ENCODE results near the gene SLC7A10.

Gene SLC7A10

DNA sequence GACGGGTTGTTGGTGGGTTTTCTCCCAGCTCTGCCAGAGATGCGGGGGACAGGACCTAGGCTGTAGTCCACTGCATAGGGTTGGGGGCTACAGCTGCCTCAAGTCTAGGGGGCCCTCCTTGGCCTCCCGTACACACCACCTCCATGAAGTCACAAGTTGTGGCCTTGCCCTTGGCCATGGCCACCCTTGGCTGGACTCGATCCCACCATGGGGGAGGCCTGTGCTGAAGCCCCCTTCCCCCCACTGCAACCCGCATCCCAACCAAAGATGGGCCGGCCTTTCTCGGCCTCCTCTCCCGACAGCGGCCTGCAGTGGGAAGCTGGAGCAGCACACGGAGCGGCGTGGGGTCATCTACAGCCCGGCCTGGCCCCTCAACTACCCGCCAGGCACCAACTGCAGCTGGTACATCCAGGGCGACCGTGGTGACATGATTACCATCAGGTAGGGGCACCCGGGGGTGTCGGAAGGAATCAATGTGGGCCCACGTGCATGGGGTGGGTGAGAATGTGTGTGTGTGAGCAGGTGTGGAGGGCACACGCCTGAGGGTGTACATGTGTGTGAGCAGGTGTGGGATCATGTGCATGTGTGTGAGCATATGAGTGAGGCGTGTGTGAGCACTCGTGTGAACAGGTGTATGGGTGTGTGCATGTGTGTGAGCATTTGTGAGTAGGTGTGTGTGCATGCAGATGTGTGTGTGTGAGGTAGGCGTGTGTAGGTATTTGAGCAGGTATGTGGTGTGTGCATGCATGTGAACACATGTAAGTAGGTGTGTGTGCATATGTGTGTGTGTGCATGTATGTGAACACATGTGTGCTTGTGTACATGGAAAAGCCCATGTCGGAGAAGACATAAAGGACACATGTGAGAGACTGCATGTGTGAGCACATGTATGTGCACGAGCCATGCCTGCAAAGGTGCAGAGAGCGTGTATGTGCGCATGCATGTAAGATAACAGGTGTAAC lies 22.8 kb downstream of the SLC7A10 start:
- DNase-seq (ENCODE audit: extremely low read depth, low read depth), result no peak
- H3K4me3 ChIP-seq (replicated peaks; ENCODE audit: low read depth, low read length), result no peak overlapping the region
- TF ChIP-seq, protein P1, sequence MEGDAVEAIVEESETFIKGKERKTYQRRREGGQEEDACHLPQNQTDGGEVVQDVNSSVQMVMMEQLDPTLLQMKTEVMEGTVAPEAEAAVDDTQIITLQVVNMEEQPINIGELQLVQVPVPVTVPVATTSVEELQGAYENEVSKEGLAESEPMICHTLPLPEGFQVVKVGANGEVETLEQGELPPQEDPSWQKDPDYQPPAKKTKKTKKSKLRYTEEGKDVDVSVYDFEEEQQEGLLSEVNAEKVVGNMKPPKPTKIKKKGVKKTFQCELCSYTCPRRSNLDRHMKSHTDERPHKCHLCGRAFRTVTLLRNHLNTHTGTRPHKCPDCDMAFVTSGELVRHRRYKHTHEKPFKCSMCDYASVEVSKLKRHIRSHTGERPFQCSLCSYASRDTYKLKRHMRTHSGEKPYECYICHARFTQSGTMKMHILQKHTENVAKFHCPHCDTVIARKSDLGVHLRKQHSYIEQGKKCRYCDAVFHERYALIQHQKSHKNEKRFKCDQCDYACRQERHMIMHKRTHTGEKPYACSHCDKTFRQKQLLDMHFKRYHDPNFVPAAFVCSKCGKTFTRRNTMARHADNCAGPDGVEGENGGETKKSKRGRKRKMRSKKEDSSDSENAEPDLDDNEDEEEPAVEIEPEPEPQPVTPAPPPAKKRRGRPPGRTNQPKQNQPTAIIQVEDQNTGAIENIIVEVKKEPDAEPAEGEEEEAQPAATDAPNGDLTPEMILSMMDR (IDR thresholded peaks at IDR 0.05; ENCODE audit: low read depth, low read length, missing control alignments), result no peak

DNA sequence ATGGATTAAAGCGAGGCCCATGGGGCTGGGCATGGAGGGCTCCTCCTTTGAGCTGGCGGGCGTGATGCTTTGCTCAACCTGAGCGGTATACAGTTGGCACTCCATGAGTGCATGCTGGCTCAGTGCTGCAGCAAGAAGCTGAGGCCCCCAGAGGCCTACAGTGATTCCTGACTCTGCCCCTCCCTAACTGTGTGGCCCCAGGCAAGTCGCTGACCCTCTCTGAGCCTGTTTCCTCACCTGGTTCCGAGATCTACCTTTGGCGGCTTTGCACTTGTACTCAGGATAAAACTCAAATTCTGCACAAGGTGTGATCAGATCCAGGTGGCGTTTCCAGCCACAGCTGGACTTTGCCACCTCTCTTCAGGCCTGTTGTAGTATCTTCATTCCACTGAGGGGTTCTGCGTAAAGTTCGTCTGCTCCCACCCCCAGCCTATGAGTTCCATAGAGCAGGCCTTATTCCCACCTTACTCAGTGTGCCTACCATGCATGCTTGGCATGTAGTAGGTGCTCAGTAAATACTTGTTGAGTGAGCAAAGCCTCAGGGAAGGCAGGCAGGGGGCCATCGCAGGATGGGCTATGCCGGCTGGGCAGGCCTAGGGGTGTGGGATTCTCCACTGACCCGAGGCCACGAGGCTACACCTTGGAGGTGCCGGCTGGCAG lies 23.6 kb downstream of the SLC7A10 start:
- TF ChIP-seq, protein P1 (IDR thresholded peaks at IDR 0.05; ENCODE audit: low read depth, low read length, missing control alignments), result no peak
- DNase-seq (ENCODE audit: extremely low read depth, low read depth), result no peak
- no peak overlapping the region for H3K4me3 ChIP-seq (replicated peaks; ENCODE audit: low read depth, low read length)

DNA sequence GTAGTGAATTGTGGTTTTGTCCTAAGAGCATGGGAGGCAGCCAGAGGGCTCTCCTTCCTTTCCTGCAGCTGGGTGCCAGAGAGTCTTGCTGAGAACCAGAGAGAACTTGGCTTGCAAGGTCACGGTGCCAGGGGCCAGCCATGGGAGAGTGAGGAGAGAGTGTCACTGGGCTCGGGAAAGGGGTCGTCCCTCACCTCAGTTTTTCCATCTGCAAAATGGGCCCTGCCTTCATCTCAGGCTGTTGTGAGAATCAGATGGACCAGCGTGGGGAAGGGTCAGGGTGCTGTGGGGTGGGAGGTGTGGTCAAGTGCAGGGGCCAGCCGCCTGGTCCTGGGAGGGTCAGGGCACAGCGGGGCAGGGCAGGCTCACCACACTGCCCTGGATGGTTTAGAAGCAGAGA lies 24.2 kb downstream of the SLC7A10 start:
- no peak overlapping the region for H3K4me3 ChIP-seq (replicated peaks; ENCODE audit: low read depth, low read length)
- TF ChIP-seq, protein P1 (IDR thresholded peaks at IDR 0.05; ENCODE audit: low read depth, low read length, missing control alignments), result no peak
- DNase-seq (ENCODE audit: extremely low read depth, low read depth), result no peak

DNA sequence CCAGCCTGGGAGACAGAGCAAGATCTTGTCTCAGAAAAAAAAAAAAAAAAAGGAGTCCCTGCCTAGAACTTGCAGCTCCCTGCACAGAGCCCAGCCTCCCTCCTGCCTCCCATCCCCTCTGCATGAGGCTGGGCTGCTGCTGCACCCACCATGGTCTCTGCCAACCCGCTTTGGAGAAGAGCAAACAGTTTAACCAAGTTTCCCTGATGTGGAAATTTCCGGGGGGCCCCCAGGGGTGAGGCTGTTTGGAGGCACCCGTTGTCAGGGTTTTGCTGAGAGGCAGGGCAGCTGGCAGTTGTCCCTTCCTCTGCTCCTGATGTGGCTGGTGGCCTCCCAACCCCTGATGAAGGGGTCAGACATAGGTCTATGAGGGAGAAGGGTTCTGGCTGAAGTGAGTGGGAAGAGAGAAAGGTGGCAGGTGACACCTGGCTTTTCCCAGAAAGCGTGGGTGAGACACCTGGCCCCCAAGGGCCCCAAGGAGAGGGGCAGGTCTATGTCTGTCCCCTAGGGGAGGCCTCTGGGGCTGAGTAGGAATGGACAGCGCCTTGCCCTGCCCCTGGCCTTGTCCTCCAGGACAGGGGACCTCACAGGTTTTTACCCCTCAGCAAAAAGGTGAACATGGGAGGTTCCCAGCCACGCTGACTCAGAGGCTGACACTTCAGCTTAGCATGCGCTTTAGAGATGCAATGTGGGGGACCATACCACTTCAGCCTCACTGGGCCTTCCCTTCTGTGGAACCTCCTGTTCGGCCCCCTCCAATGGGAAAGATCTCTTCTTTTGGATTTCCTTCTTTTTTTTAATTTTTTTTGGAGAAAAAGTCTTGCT lies 26.0 kb downstream of the SLC7A10 start:
- TF ChIP-seq, protein P1 (IDR thresholded peaks at IDR 0.05; ENCODE audit: low read depth, low read length, missing control alignments), result no peak
- no peak for DNase-seq (ENCODE audit: extremely low read depth, low read depth)

DNA sequence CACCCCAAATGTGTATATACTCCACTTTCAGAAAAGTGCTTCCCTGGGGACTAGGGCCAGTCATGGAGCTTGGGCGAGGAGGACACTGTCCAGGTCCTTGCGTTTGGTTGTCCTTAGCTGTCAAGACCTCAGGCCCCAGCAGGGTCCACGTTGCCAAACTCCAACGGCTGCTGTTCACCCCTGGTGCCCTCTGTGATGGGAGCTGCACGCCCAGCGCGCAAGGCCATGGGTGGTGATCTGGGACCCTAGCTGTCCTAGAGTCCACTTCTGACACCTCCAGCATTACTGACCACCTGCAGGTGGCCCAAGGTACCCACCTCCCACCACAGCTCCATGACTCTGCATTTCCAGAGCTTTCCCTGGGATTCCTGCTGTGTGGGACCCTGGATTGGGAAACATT lies 27.5 kb downstream of the SLC7A10 start:
- no peak overlapping the region for H3K4me3 ChIP-seq (replicated peaks; ENCODE audit: low read depth, low read length)
- DNase-seq (ENCODE audit: extremely low read depth, low read depth), result no peak
- TF ChIP-seq, protein P1 (IDR thresholded peaks at IDR 0.05; ENCODE audit: low read depth, low read length, missing control alignments), result no peak

More for the DNA sequence above, 26.0 kb downstream of the SLC7A10 start:
- H3K4me3 ChIP-seq (replicated peaks; ENCODE audit: low read depth, low read length), result no peak overlapping the region

DNA sequence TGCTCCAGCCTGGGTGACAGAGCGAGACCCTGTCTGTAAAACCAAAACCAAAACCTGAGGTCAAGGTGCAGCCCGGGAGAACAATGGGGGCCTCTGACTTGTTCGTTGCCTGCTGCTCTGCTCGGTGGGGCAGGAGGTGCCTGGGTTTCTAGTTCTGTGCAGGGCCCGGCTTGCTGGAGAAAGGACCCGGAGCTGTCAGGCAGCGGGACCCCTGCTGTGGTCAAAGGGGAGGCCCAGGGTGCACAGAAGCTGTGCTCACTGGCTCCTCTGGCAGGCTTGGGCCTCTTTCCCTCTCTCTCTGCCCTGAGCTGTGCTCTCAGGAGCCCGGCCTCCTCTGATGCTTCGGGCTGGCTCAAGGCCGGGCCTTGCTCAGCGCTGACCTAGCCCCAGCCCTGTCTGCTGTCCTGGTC lies 28.1 kb downstream of the SLC7A10 start:
- no peak overlapping the region for H3K4me3 ChIP-seq (replicated peaks; ENCODE audit: low read depth, low read length)
- TF ChIP-seq, protein P1 (IDR thresholded peaks at IDR 0.05; ENCODE audit: low read depth, low read length, missing control alignments), result no peak
- DNase-seq (ENCODE audit: extremely low read depth, low read depth), result no peak
